ENCODE data around the gene PGAP3. TPM values are rescaled to one million over a fixed set of nuclear protein-coding genes. Genes with fewer than 3 reads are reported as not detected.
"Not testable (repeated sequence)": the region's sequence is repeated elsewhere in the genome, so short reads cannot be mapped to it uniquely, and the experiment has no call there.

The PGAP3 gene
- total and polyA plus RNA-seq, 2 donors: 10.0 to 19.1 TPM

DNA sequence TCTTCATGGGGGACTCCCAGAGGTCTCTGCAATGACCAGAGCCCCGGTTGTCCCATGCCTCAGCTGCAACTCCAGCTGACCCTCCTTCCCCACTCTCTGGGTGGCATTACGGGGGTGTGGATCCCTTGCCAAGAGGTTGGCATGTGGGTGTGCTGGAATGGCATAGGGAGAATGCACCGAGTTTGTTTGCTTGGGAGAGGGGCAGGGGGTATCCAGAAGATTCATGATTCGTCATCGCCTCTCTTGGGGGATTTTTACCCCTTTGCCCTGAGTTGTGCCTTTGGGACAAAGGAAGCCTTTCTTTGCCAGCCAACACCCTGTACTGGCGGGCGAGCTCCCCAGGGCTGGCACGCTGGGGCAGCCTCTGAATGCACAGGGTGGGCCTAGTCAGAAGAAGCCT, 18.5 kb upstream of the PGAP3 start:
- peak overlapping the region; percentile 35 for H3K27ac ChIP-seq (ENCODE audit: low read depth)
- peaks cover 2% of the 10 kb centered on the region for H3K36me3 ChIP-seq (ENCODE audit: insufficient read depth)
- H3K4me3 ChIP-seq (ENCODE audit: low read depth, low read length): no peak overlapping the region
- no peak for DNase-seq (ENCODE audit: extremely low spot score)
- peaks cover 3% of the 10 kb centered on the region for H3K4me1 ChIP-seq (ENCODE audit: insufficient read depth)
- 77% methylated on average over 8 of the region's 8 CpGs for WGBS

GRCh38 chr17:39705786-39706348, 18.0 kb upstream of the PGAP3 start:
- H3K4me3 ChIP-seq (ENCODE audit: low read depth, low read length): no peak overlapping the region
- DNase-seq (ENCODE audit: extremely low spot score): no peak
- H3K27ac ChIP-seq (ENCODE audit: low read depth): peak overlapping the region; percentile 40
- H3K4me1 ChIP-seq (ENCODE audit: insufficient read depth): peaks cover 3% of the 10 kb centered on the region
- peaks cover 2% of the 10 kb centered on the region for H3K36me3 ChIP-seq (ENCODE audit: insufficient read depth)
- WGBS: 82% methylated on average over 12 of the region's 12 CpGs

GRCh38 chr17:39704821-39705551, 17.1 kb upstream of the PGAP3 start:
- peak overlapping the region; percentile 40 for H3K27ac ChIP-seq (ENCODE audit: low read depth)
- H3K36me3 ChIP-seq (ENCODE audit: insufficient read depth): peaks cover 2% of the 10 kb centered on the region
- H3K4me1 ChIP-seq (ENCODE audit: insufficient read depth): peaks cover 3% of the 10 kb centered on the region
- 44% methylated on average over 11 of the region's 11 CpGs for WGBS
- no peak overlapping the region for H3K4me3 ChIP-seq (ENCODE audit: low read depth, low read length)
- no peak for DNase-seq (ENCODE audit: extremely low spot score)

DNA sequence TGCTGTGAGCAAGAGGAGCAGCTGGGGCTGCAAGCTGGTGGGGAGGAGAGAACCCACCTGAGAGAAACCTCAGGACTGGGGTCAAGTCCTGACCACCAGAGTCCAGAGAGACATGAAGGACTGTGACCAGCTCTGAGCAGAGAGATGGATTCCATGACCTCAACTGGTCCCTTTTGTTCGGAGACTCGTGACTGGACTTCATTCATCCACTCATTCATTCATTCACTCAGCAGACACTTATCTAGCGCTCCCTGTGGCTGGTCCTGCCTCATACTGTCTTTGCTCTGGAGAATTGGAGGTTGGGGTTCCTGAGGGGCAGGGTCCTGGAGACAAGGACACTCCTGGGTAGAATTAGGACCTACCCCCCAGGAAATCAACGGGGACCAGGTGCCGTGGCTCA, 16.1 kb upstream of the PGAP3 start:
- no peak for DNase-seq (ENCODE audit: extremely low spot score)
- 89% methylated on average over 5 of the region's 5 CpGs for WGBS
- peaks cover 2% of the 10 kb centered on the region for H3K36me3 ChIP-seq (ENCODE audit: insufficient read depth)
- H3K4me3 ChIP-seq (ENCODE audit: low read depth, low read length): no peak overlapping the region
- peaks cover 3% of the 10 kb centered on the region for H3K4me1 ChIP-seq (ENCODE audit: insufficient read depth)
- peak overlapping the region; percentile 45 for H3K27ac ChIP-seq (ENCODE audit: low read depth)

DNA sequence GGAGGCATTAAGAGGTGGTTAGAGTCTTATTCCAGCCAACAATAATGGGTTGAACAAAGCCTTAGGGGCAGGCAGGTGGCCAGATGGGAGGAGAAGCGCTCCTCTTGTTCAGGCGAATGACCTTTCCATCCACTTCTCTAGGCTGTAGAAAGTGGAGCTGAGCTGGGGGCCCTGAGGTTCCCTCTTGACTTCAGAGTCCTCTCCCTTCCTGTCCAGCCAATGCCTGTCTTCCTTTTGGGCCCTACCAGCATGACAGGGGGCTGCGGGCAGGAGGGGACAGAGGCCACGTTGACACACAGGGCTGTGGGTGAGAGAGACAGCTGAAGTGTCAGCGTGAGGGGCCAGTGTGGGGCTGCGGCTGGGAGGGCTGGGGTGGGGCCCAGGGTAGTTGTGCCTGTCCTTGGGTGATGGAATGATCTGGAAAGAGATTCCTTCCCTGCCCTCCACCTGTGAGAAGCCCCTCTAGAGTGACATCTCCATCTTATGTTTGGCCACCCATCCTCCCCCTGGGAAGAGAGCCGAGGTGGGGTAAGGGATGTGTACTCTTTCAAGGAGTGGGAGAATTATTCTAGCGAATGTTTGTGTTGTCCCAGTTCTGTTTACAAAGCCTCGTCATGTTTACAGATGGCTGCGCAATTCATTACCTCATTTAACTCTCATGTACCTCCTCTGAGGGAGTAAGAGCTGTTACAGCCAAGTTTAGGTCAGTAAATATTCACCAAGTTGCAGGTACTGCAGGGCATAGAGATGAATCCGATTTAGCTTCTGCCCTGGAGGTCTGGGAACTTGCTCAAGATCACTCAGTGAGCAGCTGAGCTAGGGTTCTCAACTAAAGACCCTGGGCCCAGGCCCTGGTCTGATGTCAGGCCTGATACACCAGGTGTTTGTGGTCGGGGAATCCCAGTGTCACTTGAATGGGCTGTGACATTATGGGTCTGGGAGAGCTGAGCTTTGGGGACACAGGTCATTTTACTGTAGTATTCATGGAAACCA, 15.3 kb upstream of the PGAP3 start:
- Histone ChIP-seq H3K4me1 (ENCODE audit: insufficient read depth) (peaks cover 3% of the 10 kb centered on the region), H3K4me3 (ENCODE audit: low read depth, low read length) (no peak overlapping the region), H3K36me3 (ENCODE audit: insufficient read depth) (no peaks in the 10 kb centered on the region), H3K27ac (ENCODE audit: low read depth) (peak overlapping the region; percentile 73)
- DNase-seq (ENCODE audit: extremely low spot score): no peak
- WGBS: 48% methylated on average over 12 of the region's 12 CpGs

- H3K4me3 ChIP-seq (ENCODE audit: low read depth, low read length): no peak overlapping the region
- 75% methylated on average over 4 of the region's 4 CpGs for WGBS
- no peak for DNase-seq (ENCODE audit: extremely low spot score)
- peaks cover 3% of the 10 kb centered on the region for H3K4me1 ChIP-seq (ENCODE audit: insufficient read depth)
- no peaks in the 10 kb centered on the region for H3K36me3 ChIP-seq (ENCODE audit: insufficient read depth)
- no peak overlapping the region for H3K27ac ChIP-seq (ENCODE audit: low read depth)
These were observed 14.0 kb upstream of the PGAP3 start for GRCh38 chr17:39701784-39702422.

- peak overlapping the region; percentile 95 for H3K27ac ChIP-seq (ENCODE audit: low read depth)
- no peaks in the 10 kb centered on the region for H3K36me3 ChIP-seq (ENCODE audit: insufficient read depth)
- H3K4me3 ChIP-seq (ENCODE audit: low read depth, low read length): peak overlapping the region; percentile 88
- peaks cover 3% of the 10 kb centered on the region for H3K4me1 ChIP-seq (ENCODE audit: insufficient read depth)
- WGBS: 30% methylated on average over 10 of the region's 10 CpGs
- DNase-seq (ENCODE audit: extremely low spot score): no peak
These were observed 13.3 kb upstream of the PGAP3 start for GRCh38 chr17:39701012-39701783.

DNA sequence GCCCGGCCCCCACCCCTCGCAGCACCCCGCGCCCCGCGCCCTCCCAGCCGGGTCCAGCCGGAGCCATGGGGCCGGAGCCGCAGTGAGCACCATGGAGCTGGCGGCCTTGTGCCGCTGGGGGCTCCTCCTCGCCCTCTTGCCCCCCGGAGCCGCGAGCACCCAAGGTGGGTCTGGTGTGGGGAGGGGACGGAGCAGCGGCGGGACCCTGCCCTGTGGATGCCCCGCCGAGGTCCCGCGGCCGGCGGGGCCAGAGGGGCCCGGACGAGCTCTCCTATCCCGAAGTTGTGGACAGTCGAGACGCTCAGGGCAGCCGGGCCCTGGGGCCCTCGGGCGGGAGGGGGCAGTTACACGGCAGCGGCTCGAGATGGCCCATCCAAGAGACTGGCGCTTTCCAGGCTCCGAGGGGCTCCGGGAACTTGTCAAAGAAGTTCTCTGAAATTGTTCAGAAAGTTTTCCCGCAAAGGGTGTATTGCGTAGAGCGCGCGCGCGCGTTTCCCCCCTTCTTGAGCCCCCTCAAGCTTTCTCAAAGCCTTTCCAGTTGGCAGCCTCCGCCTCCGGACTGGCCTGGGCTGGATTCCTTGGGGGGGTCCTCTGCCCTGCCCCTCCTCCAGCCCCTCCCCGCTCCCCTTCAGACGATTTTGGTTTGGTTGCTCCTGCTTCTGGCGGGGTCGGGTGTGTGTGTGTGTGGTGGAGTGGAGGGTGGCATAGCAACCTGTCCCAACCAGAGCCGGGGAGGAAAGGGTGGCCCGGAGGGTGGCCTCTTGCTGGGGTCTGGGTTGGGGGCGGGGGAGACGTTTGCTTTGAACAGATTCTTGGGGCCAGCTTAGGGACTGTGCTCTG, 12.5 kb upstream of the PGAP3 start:
- no peak for DNase-seq (ENCODE audit: extremely low spot score)
- Histone ChIP-seq H3K4me3 (ENCODE audit: low read depth, low read length) (peak overlapping the region; percentile 88), H3K36me3 (ENCODE audit: insufficient read depth) (no peaks in the 10 kb centered on the region), H3K4me1 (ENCODE audit: insufficient read depth) (peaks cover 3% of the 10 kb centered on the region), H3K27ac (ENCODE audit: low read depth) (peak overlapping the region; percentile 95)
- under 1% methylated on average over 57 of the region's 57 CpGs for WGBS

DNA sequence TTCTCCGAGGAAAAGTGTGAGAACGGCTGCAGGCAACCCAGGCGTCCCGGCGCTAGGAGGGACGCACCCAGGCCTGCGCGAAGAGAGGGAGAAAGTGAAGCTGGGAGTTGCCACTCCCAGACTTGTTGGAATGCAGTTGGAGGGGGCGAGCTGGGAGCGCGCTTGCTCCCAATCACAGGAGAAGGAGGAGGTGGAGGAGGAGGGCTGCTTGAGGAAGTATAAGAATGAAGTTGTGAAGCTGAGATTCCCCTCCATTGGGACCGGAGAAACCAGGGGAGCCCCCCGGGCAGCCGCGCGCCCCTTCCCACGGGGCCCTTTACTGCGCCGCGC, 11.9 kb upstream of the PGAP3 start, which contains the start of gene ERBB2:
TSS of gene ERBB2 (plus strand) at position 247 of the 330 bp plus-strand sequence. CDS start 175 bp downstream, outside the sequence.
- DNase-seq (ENCODE audit: extremely low spot score): peak; percentile 75
- Histone ChIP-seq H3K4me1 (ENCODE audit: insufficient read depth) (no peaks in the 10 kb centered on the region), H3K27ac (ENCODE audit: low read depth) (peak within 1 kb of the TSS; percentile 95), H3K4me3 (ENCODE audit: low read depth, low read length) (peak within 1 kb of the TSS; percentile 88), H3K36me3 (ENCODE audit: insufficient read depth) (no peaks in the 10 kb centered on the region)
- WGBS: 1% methylated on average over 20 of the region's 20 CpGs

GRCh38 chr17:39699157-39699817, 11.4 kb upstream of the PGAP3 start:
- DNase-seq (ENCODE audit: extremely low spot score); H3K4me1 ChIP-seq (ENCODE audit: insufficient read depth); H3K36me3 ChIP-seq (ENCODE audit: insufficient read depth); H3K27ac ChIP-seq (ENCODE audit: low read depth): not testable (repeated sequence)
- H3K4me3 ChIP-seq (ENCODE audit: low read depth, low read length): peak overlapping the region; percentile 88
- 48% methylated on average over 11 of the region's 11 CpGs for WGBS

DNA sequence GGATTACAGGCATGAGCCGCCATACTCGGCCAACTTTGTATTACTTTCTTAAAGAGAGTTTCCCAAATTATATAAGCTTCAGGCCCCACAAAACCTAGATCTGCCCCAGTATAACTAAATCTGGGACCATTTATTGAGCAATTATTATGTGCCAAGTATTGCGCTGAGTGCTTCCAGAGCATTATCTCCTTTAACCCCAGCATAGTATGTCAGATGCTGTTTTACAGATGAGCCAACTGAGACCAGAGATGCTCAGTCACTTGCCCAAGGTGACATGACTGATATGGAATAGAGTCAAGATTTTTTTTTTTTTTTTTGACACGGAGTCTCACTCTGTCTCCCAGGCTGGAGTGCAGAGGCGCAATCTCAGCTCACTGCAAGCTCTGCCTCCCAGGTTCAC, 10.1 kb upstream of the PGAP3 start:
- 94% methylated on average over 5 of the region's 5 CpGs for WGBS
- Histone ChIP-seq H3K36me3 (ENCODE audit: insufficient read depth) (no peaks in the 10 kb centered on the region), H3K4me3 (ENCODE audit: low read depth, low read length) (no peak overlapping the region), H3K27ac (ENCODE audit: low read depth) (no peak overlapping the region), H3K4me1 (ENCODE audit: insufficient read depth) (no peaks in the 10 kb centered on the region)
- DNase-seq (ENCODE audit: extremely low spot score): no peak

GRCh38 chr17:39696731-39697130, 8.9 kb upstream of the PGAP3 start:
- no peak overlapping the region for H3K27ac ChIP-seq (ENCODE audit: low read depth)
- H3K4me1 ChIP-seq (ENCODE audit: insufficient read depth): no peaks in the 10 kb centered on the region
- no peaks in the 10 kb centered on the region for H3K36me3 ChIP-seq (ENCODE audit: insufficient read depth)
- 88% methylated on average over 6 of the region's 6 CpGs for WGBS
- no peak for DNase-seq (ENCODE audit: extremely low spot score)
- no peak overlapping the region for H3K4me3 ChIP-seq (ENCODE audit: low read depth, low read length)
